Lower lobe of right lung (tissue), 2 donors: Measurements from ENCODE around the gene PPP1R14B. TPM values are rescaled to one million over a fixed set of nuclear protein-coding genes. Genes with fewer than 3 reads are reported as not detected.

Source experiments
- ATAC-seq, 2 donors: fragments of 200-7000 bp; cut with Tn5 transposase; one replicate each; pipeline ENCODE4 v1.9.1; 2020 to 2022; ENCODE audit warnings: mild to moderate bottlenecking in 2 of 2, moderate library complexity in 2 of 2
- DNase-seq: peaks from one replicate; pipeline ENCODE4 v3.0.0-alpha.2; 2020
- H3K27ac ChIP-seq: fragments of 200-600 bp; one replicate; pipeline ENCODE4 v1.8.0; 2022
- H3K27me3 ChIP-seq: fragments of 200-600 bp; one replicate; pipeline ENCODE4 v1.8.0; 2022; ENCODE audit warnings: low read depth
- H3K36me3 ChIP-seq: fragments of 200-600 bp; one replicate; pipeline ENCODE4 v1.8.0; 2022; ENCODE audit warnings: mild to moderate bottlenecking
- H3K4me1 ChIP-seq: fragments of 200-600 bp; one replicate; pipeline ENCODE4 v1.8.0; 2022
- H3K4me3 ChIP-seq: fragments of 200-600 bp; one replicate; pipeline ENCODE4 v1.8.0; 2022; ENCODE audit warnings: mild to moderate bottlenecking
- H3K9me3 ChIP-seq: fragments of 200-600 bp; one replicate; pipeline ENCODE4 v1.8.0; 2022
- intact Hi-C: fragments of 100-400 bp; cut with DNase I; formaldehyde crosslinking; loops from one replicate; pipeline ENCODE4 v1.11.0; 2022
- total RNA-seq: library from RNA; stranded (reverse); fragmentation: NEBNext Ultra II Directional; extraction: Animal tissue kit (Norgen Biotek cat#: 25700); gene quantifications from one replicate; pipeline ENCODE4 v1.2.1, GENCODE V29; 2021
- TF ChIP-seq, protein P1 (sequence below): fragments of 200-600 bp; IDR thresholded peaks from one replicate; pipeline ENCODE4 v1.8.0; 2022; ENCODE audit warnings: antibody characterized with exemption, mild to moderate bottlenecking
- donor health status: DM: no; HTN: yes; CAD: no; lungs with severe emphysema.

PPP1R14B gene
- total RNA-seq, 1 donor from 2014 or later, result 55.4 TPM

DNA sequence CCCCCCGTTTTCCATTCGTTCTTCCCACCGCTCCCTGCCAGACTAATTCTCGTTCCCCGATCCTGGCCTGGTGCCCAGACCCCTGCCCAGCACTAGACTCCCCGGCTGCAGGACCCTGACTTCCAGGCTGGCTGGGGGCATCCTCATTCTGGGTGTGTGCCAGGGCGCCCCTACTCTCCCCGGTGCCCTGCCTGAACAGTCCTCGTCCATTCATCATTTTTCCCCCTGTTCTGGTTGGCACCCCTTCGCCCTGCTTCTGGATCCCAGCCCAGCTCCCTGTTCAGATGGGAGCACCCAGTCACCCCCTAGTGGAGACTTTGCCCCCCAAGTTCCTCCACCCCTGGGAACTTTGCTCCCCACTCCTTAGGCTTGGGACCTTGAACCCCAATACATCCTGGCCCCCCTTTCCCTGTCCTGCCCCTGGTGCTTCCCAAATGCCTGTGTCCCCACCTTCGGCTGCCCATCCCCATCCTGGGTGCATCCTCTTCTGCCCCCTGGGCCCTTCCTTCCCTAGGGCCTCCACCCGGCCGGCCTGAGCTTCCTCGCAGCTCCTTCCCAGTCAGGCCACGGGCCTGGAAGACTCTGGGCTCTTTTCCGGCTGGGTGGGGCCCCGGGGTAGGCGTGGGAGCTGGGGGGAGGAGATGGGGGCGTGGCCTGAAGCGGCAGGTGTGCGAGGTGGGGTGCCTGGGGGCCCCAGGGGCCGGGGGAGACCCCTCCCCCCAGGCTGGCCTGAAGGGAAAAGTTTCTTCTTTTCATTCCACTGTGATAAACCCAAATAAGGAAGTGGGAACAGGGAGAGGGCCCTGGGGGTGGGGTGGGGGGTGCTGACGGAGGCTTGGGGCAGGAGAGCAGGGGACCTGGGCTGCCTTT, 5.5 kb upstream of the PPP1R14B start:
- intact Hi-C loops, result no loop called here
- Histone ChIP-seq H3K9me3 (no peaks in the 10 kb centered on the region), H3K27ac (peak overlapping the region; percentile 77), H3K27me3 (no peaks in the 10 kb centered on the region), H3K4me3 (peak overlapping the region; percentile 91), H3K4me1 (peaks cover 33% of the 10 kb centered on the region), H3K36me3 (peaks cover 31% of the 10 kb centered on the region)
- peak; percentile 76 for DNase-seq
- peak; percentile 29 to 69 for ATAC-seq
- TF ChIP-seq, protein P1, sequence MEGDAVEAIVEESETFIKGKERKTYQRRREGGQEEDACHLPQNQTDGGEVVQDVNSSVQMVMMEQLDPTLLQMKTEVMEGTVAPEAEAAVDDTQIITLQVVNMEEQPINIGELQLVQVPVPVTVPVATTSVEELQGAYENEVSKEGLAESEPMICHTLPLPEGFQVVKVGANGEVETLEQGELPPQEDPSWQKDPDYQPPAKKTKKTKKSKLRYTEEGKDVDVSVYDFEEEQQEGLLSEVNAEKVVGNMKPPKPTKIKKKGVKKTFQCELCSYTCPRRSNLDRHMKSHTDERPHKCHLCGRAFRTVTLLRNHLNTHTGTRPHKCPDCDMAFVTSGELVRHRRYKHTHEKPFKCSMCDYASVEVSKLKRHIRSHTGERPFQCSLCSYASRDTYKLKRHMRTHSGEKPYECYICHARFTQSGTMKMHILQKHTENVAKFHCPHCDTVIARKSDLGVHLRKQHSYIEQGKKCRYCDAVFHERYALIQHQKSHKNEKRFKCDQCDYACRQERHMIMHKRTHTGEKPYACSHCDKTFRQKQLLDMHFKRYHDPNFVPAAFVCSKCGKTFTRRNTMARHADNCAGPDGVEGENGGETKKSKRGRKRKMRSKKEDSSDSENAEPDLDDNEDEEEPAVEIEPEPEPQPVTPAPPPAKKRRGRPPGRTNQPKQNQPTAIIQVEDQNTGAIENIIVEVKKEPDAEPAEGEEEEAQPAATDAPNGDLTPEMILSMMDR, result no peak

DNA sequence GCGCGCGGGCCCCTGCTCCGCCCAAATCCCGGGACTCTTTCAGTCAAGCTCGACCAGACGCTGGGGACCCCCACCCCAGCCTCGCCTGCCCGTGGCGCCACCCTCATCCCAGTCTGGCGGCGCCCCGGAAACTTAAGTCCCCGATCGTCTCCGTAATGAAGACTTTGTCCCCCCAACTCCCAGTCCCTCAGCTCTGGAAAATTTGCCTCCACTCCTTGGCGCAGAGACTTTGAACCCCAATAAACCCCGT, 4.9 kb upstream of the PPP1R14B start:
- ATAC-seq, result no peak
- intact Hi-C loops, result no loop called here

DNA sequence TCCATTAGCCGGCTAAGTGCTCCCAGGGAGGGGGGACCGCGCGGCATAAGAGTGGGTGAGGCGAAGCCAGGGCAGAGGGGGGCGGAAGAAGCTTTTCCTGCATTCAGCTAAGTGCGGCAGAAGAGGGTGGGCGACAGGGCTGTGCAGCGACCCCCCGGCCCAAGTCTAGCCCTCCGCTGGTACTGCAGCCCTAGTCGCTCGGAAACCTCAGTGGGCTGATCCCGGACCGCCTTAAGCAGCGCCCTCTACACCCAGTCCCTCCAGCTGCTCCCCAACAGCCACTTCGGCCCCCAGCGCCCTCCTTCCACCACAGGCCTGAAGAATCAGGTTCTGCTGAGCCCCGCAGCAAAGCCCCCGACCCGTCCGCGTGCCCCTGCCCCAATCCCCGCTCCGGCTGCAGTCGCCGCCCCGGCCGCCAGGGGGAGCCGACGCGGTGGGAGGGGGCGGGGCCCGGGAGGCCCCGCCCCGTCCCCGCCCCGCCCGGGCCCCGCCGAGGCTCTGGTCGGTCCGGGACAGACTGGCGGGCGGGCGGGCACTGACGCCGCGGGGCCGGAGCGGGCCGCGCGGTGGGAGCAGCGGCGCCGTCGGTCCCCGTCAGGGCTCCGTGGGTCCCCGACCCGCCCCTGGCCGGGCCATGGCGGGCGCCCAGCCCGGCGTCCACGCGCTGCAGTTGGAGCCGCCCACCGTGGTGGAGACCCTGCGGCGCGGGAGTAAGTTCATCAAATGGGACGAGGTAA, 4.4 kb upstream of the PPP1R14B start, which contains the start of gene PLCB3:
Gene PLCB3 (plus strand): TSS at position 515 of the 737 bp plus-strand sequence. CDS start 120 bp downstream, at position 635.
- H3K36me3 ChIP-seq, result peaks cover 20% of the 10 kb centered on the region
- DNase-seq (peak; percentile 69), ATAC-seq (peak; percentile 78 to 79)
- peak within 1 kb of the TSS; percentile 91 for H3K4me3 ChIP-seq
- peak within 1 kb of the TSS; percentile 77 for H3K27ac ChIP-seq
- no peaks in the 10 kb centered on the region for H3K9me3 ChIP-seq
- H3K4me1 ChIP-seq, result peaks cover 33% of the 10 kb centered on the region
- TF ChIP-seq, protein P1, result peak; percentile 73
- H3K27me3 ChIP-seq, result no peaks in the 10 kb centered on the region
- intact Hi-C loops, result no loop called here

More for the DNA sequence above, 4.9 kb upstream of the PPP1R14B start:
- H3K4me1 ChIP-seq, result peaks cover 33% of the 10 kb centered on the region
- no peak for DNase-seq
- TF ChIP-seq, protein P1, result no peak
- peaks cover 25% of the 10 kb centered on the region for H3K36me3 ChIP-seq
- no peaks in the 10 kb centered on the region for H3K27me3 ChIP-seq
- no peaks in the 10 kb centered on the region for H3K9me3 ChIP-seq
- peak overlapping the region; percentile 77 for H3K27ac ChIP-seq
- H3K4me3 ChIP-seq, result peak overlapping the region; percentile 91

DNA sequence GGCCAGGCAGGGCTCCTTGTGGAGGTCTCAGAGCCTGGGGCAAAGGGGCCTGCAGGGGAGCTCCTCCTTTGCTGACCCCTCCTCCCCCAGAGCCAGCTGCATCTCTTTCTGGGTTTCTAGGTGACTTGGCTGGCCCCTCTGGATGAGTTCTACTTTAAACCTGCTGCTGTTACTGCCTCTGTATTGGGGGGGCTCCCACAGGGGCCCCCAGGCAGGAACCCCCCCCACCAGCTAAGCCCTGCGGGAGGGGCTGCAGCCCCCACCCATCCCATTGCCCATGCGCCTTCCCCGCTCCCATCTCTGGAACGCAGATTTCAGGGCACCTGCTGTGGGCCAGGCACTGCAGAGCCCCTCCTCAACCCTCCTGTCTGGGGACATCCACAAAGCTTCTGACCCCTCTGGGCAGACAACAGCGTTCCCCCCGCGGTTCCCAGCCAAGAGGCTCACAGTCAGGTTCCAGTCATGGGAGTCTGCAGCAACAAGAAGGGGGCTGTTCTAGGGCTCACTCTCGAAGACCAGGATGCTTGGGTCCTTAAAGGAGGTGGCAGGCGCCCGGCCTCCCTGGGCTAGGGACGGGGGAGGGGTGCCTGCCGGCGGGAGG, 3.8 kb upstream of the PPP1R14B start:
- no peak for DNase-seq
- TF ChIP-seq, protein P1, result no peak
- no peaks in the 10 kb centered on the region for H3K27me3 ChIP-seq
- intact Hi-C loops, result no loop called here
- peaks cover 39% of the 10 kb centered on the region for H3K4me1 ChIP-seq
- H3K4me3 ChIP-seq, result peak overlapping the region; percentile 91
- H3K27ac ChIP-seq, result no peak overlapping the region
- no peaks in the 10 kb centered on the region for H3K9me3 ChIP-seq
- H3K36me3 ChIP-seq, result peaks cover 13% of the 10 kb centered on the region
- no peak for ATAC-seq

DNA sequence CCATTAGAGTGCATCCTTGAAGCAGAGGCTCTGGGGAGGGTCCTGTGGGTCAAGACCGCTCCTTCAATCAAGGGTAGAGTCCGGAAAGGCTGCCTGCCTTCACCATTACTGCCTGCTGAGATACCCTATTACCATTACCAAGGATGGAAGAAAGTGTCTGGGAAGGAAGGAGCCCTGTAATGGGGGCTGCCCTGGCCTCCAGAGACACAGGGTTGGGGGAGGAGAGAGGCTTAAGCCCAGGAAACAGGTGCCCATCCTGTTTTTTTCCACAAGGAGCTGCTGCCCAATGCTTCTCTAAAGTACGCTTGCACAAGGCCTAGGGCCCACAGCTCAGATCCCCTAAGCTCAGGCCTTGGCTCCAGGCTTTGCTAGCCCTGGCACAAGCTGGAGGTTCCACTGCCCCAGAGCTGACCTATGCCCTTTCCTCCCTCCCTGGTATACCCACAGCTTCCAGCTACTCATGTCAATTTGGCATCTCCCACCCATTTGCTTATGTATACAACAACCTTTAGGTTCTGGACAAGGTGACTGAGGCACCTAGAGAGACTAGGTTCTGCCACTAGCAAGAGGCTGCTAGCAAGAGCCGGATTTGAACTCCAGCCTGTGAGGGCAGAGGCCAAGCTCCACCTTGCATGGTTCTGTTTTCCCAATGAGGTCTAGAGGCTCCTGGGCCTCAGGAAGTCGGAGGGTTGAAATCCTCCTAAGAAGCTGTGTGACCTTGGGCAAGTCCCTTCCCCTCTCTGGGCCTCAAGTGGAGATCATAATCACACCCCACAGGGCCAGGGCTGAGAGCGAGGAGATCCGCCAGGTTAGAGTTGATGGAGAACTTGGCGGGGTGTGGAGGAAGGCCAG, 3.0 kb upstream of the PPP1R14B start:
- Histone ChIP-seq H3K4me1 (peaks cover 46% of the 10 kb centered on the region), H3K36me3 (peaks cover 6% of the 10 kb centered on the region), H3K27me3 (no peaks in the 10 kb centered on the region), H3K4me3 (no peak overlapping the region), H3K9me3 (no peaks in the 10 kb centered on the region), H3K27ac (no peak overlapping the region)
- intact Hi-C loops, result no loop called here
- TF ChIP-seq, protein P1, result no peak
- ATAC-seq, result no peak
- no peak for DNase-seq
